Sciatic nerve (tissue), 2 donors: Measurements from ENCODE around the gene C4orf50. TPM values are rescaled to one million over a fixed set of nuclear protein-coding genes. Genes with fewer than 3 reads are reported as not detected.
A peak's percentile ranks its signal among the peaks of the same experiment; 100 is the strongest.

Experiments
- ATAC-seq: fragments of 200-7000 bp; cut with Tn5 transposase; one replicate; pipeline ENCODE4 v1.9.1; 2020; ENCODE audit warnings: mild to moderate bottlenecking, moderate library complexity
- DNase-seq: peaks from one replicate; pipeline ENCODE4 v3.0.0-alpha.2; 2020; ENCODE audit warnings: low spot score
- intact Hi-C: fragments of 100-400 bp; cut with DNase I; formaldehyde crosslinking; loops from one replicate; pipeline ENCODE4 v1.14.2; 2022
- total RNA-seq: library from RNA; stranded (reverse); fragmentation: NEBNext Ultra II Directional; extraction: Animal tissue kit (Norgen Biotek cat#: 25700); gene quantifications from one replicate; pipeline ENCODE4 v1.2.1, GENCODE V29; 2021
- donor health status: DM: no; HTN: no; CAD: no.
- donor health status: DM: no; HTN: no; CAD: no.

The C4orf50 gene
- total RNA-seq, 1 donor from 2014 or later, result 0.09 TPM

- ATAC-seq (no peak), DNase-seq (no peak)
- intact Hi-C loops, result no loop called here
Observed at GRCh38 chr4:6044805-6045204, 26.6 kb upstream of the C4orf50 start.

DNA sequence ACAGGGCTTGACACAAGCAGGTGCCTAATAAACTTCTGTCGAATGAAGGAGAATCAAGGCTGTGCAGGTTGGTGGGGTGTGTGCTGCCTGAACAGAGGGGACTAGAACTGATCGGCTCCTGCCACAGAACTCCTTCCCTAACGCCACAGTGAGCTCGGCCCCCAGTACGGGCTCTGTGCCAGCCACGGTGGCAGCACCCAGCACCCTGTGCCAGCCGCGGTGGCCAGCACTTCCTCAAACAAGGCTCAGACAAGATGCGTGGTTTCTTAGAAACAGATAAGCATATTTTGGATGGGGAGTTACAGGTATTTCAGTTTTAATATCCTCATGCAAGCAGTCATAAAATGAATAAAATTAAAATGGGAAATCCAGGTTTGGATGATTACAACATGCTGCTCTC lies 26.0 kb upstream of the C4orf50 start:
- intact Hi-C loops, result no loop called here
- no peak for DNase-seq

DNA sequence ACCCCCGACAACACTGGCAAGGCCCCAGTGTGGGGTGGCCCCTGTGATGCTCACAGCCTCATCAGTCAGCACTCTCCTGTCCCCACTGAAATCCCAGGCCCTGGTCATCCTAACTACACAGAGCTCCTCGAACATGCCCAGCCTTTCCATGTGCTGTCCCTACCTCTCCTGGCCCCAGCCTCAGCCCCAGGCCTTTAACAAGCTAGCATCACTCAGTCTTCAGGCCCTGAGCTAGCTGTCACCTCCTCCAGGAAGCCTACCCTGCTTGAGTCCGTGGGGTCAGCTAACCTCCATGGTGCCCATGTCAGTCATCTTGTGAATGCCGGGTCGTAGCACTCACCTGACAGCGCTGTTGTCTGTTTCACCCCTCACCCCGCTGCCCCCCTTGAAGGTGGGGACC lies 25.6 kb upstream of the C4orf50 start:
- ATAC-seq (no peak), DNase-seq (no peak)
- intact Hi-C loops, result no loop called here

More for the DNA sequence above, 26.0 kb upstream of the C4orf50 start:
- no peak for ATAC-seq

- DNase-seq (no peak), ATAC-seq (no peak)
Observed at GRCh38 chr4:6043188-6043587, 25.0 kb upstream of the C4orf50 start.

DNA sequence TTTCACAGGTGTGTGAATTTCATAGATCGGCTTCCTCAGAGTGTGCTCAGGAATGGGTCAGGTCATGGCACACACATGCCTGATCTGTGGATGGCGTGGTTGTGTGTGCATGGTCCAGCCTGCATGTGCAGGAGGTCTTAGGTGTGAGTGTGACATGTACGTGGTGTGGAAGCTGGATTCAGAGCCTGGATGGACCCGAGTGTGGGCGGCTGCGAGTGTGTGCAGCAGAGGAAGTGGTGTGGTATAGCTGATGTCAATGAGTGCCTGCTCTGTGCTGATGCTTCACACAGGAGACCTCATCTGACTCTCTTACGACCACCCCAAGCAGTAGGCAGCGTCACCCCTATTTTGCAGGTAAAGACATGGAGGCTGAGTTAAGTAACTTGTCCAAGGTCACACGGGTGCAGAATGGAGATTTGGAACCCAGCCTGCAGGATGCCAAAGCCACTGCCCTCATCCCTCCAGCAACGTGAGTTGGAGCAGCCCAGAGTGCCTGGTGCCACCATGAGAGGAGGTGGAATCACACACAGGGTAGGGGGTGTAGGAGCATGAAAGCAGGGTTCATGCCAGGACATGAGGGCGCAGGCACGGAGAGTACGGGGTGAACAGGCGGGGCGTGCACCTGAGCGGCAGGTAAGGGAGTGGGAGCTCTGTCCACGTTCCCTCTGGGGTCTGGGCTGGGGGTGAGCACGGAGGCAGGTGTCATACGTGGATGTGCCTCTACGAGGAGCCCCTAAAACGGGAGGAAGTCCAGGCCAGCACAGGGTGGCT lies 24.2 kb upstream of the C4orf50 start:
- DNase-seq, result no peak
- intact Hi-C loops, result no loop called here
- ATAC-seq, result no peak

More at GRCh38 chr4:6043188-6043587, 25.0 kb upstream of the C4orf50 start:
- intact Hi-C loops, result no loop called here

DNA sequence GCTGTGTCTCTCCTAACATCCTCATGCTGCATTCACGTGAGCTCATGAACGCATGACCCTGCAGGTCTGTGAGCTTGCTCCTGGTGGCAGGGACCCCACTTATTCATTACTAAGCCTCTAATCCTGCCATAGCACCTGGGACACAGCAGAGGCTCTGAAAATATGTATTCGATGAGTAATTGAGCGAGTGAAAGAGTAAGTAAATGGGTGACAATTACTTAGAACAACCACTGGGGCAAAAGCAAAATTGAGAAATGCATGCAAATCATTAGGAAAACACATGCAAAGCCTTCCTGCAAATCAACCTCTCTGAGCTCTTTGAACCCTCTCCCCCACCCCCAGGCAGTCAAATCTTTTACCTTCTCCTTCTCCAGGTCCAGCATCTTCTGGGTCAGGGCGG lies 23.6 kb upstream of the C4orf50 start:
- no peak for ATAC-seq
- no peak for DNase-seq
- intact Hi-C loops, result no loop called here

- intact Hi-C loops, result no loop called here
- DNase-seq (no peak), ATAC-seq (no peak)
Observed at GRCh38 chr4:6038711-6039110, 20.5 kb upstream of the C4orf50 start.

- ATAC-seq, result no peak
- intact Hi-C loops, result no loop called here
- no peak for DNase-seq
Observed at GRCh38 chr4:6035786-6036185, 17.6 kb upstream of the C4orf50 start.

DNA sequence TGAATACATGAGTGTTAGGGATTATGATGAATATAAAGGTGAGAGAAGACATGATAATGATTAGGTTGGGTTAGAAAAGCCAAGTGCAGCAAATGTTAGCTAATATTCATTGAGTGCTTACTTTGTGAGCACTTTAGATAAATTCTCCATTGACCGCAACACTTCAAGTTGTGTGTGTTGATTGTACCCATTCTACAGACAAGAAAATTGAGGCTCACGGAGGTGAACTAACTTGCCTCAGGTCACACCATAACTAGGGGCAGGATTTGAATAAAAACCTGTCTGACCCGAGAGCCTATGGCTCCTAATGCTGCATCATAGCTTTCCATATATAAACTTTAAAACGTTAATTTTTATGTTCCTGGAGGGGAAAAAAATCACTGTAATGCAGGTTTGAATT lies 15.2 kb upstream of the C4orf50 start:
- intact Hi-C loops, result no loop called here
- DNase-seq (no peak), ATAC-seq (no peak)

DNA sequence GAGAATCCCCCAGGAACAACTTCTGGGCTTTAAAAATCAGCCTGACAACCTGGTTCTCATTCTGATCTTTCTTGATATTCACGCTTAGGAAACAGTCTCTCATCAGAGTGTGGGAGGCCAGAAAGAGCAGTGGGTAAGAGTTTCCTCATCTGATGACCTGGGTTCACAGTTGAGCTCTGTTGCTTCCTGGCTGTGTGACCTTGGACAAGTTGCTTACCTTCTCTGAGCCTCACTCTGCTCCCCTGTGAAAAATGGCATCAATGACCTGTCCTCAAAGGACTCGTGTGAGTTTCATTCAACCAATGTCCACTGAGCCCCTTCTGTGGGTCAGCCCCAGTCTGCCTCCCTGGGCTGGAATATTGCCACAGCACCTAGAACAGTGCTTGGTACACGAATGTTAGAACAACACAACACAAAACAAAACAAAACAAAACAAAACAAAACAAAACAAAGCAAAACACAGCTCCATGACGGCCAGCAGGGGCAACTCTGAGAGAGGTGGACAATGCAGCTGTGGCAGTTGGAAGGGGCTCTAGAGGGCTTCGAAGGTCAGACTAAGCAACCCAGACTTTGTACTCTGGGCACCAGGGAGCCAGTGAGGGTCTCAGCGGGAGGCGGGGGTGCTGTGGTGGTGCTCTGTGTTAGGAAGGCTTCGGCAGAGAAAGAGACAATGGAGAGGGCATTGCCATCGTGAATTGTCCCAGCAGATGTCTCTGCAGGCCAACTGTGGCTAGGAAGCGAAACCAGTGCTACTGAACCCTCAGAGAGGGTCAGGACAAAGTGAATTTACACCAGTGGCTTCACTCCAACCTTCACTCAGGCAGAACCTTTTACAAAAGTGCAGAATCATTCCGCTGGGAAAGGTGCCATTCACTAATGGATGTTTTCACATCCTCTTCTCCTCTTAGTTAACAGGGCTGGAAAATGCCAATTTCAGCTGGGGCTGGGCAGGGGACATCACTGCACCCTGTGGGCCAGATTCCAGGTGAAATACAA lies 14.3 kb upstream of the C4orf50 start:
- ATAC-seq (peak; percentile 66), DNase-seq (no peak)
- intact Hi-C loops, result no loop called here

DNA sequence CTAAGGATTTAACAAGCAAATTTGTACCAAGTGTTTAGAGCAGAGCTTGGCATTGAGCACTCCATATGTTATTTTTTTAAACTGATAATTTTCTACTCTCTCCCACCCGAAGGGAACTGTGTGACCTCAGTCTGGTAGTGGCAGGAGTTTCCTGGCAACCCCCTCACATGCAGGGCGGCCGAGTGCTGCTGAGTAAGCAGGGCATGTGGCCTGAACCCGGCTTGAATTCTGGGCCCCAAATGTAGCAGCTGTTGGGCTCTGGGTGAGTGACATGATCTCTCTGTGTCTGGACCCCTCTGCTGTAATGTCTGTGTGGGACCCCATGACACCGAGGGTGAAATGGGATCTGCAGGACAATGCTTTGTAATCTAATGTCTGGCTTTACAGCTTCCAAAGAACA lies 13.6 kb upstream of the C4orf50 start:
- DNase-seq, result no peak
- ATAC-seq, result no peak
- intact Hi-C loops, result no loop called here

DNA sequence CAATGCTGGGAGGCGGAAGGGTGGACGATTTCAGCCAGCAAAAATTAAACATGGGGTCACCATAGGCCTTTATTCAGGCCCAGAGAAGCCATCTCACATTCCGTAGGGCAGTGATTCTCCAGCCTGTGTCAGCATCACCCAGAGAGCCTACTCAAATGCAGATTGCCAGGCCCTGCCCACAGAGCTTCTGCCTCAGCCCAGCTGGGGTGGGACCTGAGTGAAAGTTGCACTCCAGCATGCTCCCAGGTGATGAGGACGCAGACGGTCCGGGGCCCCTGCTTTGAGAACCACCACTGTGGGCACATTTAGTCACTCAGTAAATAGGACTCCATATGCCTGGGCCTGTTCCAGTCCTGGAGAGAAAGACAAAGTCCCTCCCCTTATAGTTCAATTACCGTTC lies 12.4 kb upstream of the C4orf50 start:
- ATAC-seq, result no peak
- intact Hi-C loops, result no loop called here
- no peak for DNase-seq

- DNase-seq (no peak), ATAC-seq (no peak)
- intact Hi-C loops, result no loop called here
Observed at GRCh38 chr4:6029254-6029653, 11.0 kb upstream of the C4orf50 start.

DNA sequence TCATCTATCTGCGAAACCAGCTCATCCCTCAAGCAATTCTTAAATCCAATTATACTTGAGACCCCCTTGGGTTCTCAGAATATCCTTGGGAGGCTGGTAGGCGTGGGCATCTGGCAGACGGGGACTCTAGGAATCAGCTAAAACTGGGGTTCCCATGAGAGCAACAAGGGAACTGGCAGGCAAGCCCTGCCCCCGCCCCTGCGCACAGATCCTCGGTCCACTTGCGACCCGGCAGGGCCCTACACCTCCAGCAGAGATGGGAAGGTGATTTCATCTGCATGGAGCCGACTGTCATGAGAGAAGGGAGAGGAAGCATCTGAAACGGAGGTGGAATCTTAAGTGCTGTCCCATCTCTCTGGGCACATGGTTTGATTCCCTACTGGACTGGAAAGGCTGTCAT lies 9.9 kb upstream of the C4orf50 start:
- intact Hi-C loops, result no loop called here
- no peak for ATAC-seq
- DNase-seq, result no peak

- intact Hi-C loops, result no loop called here
- ATAC-seq, result no peak
- no peak for DNase-seq
Observed at GRCh38 chr4:6027392-6027791, 9.2 kb upstream of the C4orf50 start.

GRCh38 chr4:6024313-6024960 lies 6.2 kb upstream of the C4orf50 start:
- no peak for ATAC-seq
- no peak for DNase-seq
- intact Hi-C loops, result no loop called here

DNA sequence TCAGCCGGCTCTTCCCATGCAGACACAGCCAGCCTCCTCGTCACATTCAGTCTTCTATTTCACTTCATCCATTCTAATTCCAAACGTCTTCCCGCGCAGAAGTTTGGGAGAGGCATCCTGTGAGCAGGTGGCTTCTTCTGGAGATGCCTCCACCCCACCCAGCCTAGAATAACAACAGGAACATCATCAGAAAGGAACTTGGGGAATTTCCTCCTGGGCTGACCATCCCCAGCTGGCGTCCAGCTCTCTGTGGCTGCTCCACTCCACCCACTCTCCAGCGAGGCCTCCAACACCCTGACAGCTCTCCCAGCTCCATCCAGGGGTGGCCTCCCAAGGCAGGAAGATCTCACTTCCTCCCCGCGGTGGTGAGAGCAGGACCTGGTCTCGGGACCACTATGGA lies 5.5 kb upstream of the C4orf50 start:
- intact Hi-C loops, result no loop called here
- DNase-seq, result no peak
- no peak for ATAC-seq

DNA sequence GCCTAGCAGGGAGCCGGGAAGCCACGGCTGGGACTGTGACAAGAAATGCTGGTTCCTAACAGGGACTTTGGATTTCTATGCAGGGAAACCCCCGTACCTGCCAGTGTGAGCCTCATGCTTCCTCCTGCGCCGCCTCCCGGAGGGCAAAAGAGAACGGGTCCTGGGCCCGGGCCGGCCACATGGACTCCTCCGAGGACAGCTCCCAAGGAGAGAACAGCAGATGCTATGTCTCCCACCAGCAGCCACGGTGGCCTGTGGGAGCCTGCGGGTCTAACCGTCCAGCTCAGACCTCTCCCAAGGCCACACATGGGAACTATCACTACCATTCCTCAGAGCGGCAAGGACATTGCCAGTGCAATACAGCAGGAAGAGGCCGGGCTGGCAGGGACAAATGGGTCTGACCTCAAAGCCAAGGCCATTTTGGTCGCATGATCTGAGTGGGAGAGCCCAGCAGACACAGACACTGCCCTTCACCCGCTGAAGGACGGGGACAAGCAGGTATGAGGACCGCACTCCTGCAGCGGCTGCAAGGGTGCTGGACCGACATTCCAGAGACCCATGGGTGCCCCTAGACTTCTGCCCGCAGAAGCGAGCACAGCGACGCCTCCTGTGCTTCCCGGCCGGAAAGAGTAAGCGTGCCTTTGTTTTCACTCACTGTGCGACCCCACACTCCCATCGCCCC lies 4.5 kb upstream of the C4orf50 start:
- intact Hi-C loops, result no loop called here
- ATAC-seq (no peak), DNase-seq (no peak)
